HG03558 (cell line): ENCODE measurements around the gene PLA2G5.

ENCODE experiments used
- ATAC-seq: cut with Tn5 transposase; IDR thresholded peaks from one replicate; pipeline ENCODE4 v1.9.1; 2021; ENCODE audit warnings: moderate number of reproducible peaks; ENCODE audit not compliant: unreplicated experiment; ENCODE audit errors: extremely low read depth

Gene PLA2G5

GRCh38 chr1:20061866-20062265 is 8.1 kb upstream of the PLA2G5 start:
- ATAC-seq: no peak

GRCh38 chr1:20063861-20064292 is 6.1 kb upstream of the PLA2G5 start:
- ATAC-seq: no peak

- ATAC-seq: no peak
Measured at GRCh38 chr1:20068722-20069121, 1.3 kb upstream of the PLA2G5 start.

- ATAC-seq: no peak
Measured at GRCh38 chr1:20070357-20070756, 363 bp downstream of the PLA2G5 start.

- ATAC-seq: no peak
Measured at GRCh38 chr1:20071416-20071815, 1.4 kb downstream of the PLA2G5 start.

GRCh38 chr1:20072771-20073170 is 2.8 kb downstream of the PLA2G5 start:
- no peak for ATAC-seq

- ATAC-seq: no peak
Measured at GRCh38 chr1:20073256-20073655, 3.3 kb downstream of the PLA2G5 start.

- no peak for ATAC-seq
Measured at GRCh38 chr1:20074055-20074724, 4.2 kb downstream of the PLA2G5 start.

- no peak for ATAC-seq
Measured at GRCh38 chr1:20074725-20075171, 4.8 kb downstream of the PLA2G5 start.

GRCh38 chr1:20075345-20075744 is 5.4 kb downstream of the PLA2G5 start:
- no peak for ATAC-seq

GRCh38 chr1:20076223-20076622 is 6.2 kb downstream of the PLA2G5 start:
- ATAC-seq: no peak

GRCh38 chr1:20076710-20077461 is 6.9 kb downstream of the PLA2G5 start:
- no peak for ATAC-seq

GRCh38 chr1:20078171-20078651 is 8.2 kb downstream of the PLA2G5 start:
- no peak for ATAC-seq

GRCh38 chr1:20078711-20079110 is 8.7 kb downstream of the PLA2G5 start:
- ATAC-seq: no peak

- no peak for ATAC-seq
Measured at GRCh38 chr1:20079661-20080305, 9.8 kb downstream of the PLA2G5 start.

GRCh38 chr1:20080441-20081352 is 10.7 kb downstream of the PLA2G5 start:
- ATAC-seq: no peak

- no peak for ATAC-seq
Measured at GRCh38 chr1:20081353-20081810, 11.4 kb downstream of the PLA2G5 start.

- ATAC-seq: no peak
Measured at GRCh38 chr1:20082772-20083171, 12.8 kb downstream of the PLA2G5 start.

GRCh38 chr1:20083178-20083944 is 13.4 kb downstream of the PLA2G5 start:
- ATAC-seq: no peak
